Cardiac muscle cell (in vitro differentiated cells and primary cell): ENCODE data around the gene MCM10. TPM values are rescaled to one million over a fixed set of nuclear protein-coding genes. Genes with fewer than 3 reads are reported as not detected.

Source experiments
- DNase-seq, 2 donors: peaks; one replicate each; pipeline versions ENCODE4 v3.0.0 to v3.0.0-alpha.2; 2010 to 2017; ENCODE audit warnings: low read depth in 1 of 2, low spot score in 1 of 2
- H3K27ac ChIP-seq: fragments of 200-600 bp; sonication (generic); 2 replicates; pipeline ENCODE4 v1.5.1; 2016
- H3K27me3 ChIP-seq: fragments of 200-600 bp; sonication (generic); 2 replicates; pipeline ENCODE4 v1.6.0; 2016; ENCODE audit warnings: control low read depth
- H3K36me3 ChIP-seq: fragments of 200-600 bp; sonication (generic); 2 replicates; pipeline ENCODE4 v1.5.1; 2016; ENCODE audit warnings: control low read depth
- H3K4me1 ChIP-seq: fragments of 200-600 bp; sonication (generic); 2 replicates; pipeline ENCODE4 v1.8.1; 2017; ENCODE audit warnings: low read depth, mild to moderate bottlenecking, mixed run types
- H3K4me3 ChIP-seq: fragments of 200-600 bp; sonication (generic); 2 replicates; pipeline ENCODE4 v1.5.1; 2016; ENCODE audit warnings: mild to moderate bottlenecking
- H3K9me3 ChIP-seq: fragments of 200-600 bp; sonication (generic); 2 replicates; pipeline ENCODE4 v1.5.1; 2017; ENCODE audit warnings: low read depth, mild to moderate bottlenecking, control low read depth
- CTCF ChIP-seq: IDR thresholded peaks from 2 replicates; pipeline ENCODE4 v1.5.1; 2012; ENCODE audit warnings: low read depth, mild to moderate bottlenecking, low read length
- polyA plus RNA-seq: library from polyadenylated mRNA; unstranded; fragments of >200 nt; fragmentation: Nextera tagmentation; extraction: Ambion mirVana; gene quantifications from 2 replicates; pipeline ENCODE4 v1.2.1, GENCODE V29; 2016
- total RNA-seq: library from RNA; depleted of rRNA; stranded (reverse); fragments of >200 nt; gene quantifications from 2 replicates; pipeline ENCODE4 v1.2.3, GENCODE V29; 2016

The MCM10 gene
- total and polyA plus RNA-seq, 2 experiments from 2014 or later, result 3.9 to 10.0 TPM

DNA sequence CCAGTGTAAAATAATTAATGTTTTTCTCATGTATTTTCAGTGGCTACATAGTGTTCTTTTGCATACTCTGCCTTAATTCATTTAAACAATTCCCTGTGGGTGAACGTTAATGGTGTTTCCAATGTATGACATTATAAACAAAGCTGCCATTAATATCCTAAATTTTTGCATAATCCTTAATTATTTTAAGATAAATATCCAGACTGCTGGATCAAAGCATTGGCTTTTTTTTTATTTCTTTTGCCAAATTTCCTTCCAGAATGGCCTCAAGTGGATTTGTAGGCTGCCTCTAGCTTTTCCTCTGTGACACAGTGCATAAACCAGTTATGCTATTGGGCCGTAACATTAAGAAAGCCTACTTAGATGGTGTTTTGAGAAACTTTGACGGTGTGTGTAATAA, 29.5 kb downstream of the MCM10 start:
- Histone ChIP-seq H3K27ac (no peak overlapping the region), H3K4me1 (no peaks in the 10 kb centered on the region), H3K27me3 (no peaks in the 10 kb centered on the region), H3K4me3 (no peak overlapping the region), H3K36me3 (peaks cover 4% of the 10 kb centered on the region), H3K9me3 (no peaks in the 10 kb centered on the region)
- no peak for DNase-seq
- no peak for TF ChIP-seq CTCF

DNA sequence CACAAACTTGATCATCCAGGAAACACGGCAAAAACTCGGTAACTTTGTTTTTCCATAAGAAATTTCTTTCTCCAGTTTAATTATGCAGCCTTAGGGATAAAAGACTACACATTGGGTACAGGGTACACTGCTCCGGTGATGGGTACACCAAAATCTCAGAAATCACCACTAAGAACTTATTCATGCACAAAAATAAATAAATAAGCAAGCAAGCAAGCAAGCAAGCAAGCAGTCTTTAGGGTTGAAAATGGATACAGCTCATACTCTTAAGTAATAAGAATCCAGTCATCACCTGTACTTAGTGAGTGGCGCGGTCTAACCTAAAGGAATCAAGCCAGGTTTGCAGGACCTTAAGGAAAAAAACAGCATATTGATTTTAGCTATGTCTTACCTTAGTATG, 30.0 kb downstream of the MCM10 start:
- H3K4me1 ChIP-seq, result no peaks in the 10 kb centered on the region
- H3K27ac ChIP-seq, result no peak overlapping the region
- no peaks in the 10 kb centered on the region for H3K36me3 ChIP-seq
- no peak for TF ChIP-seq CTCF
- no peaks in the 10 kb centered on the region for H3K9me3 ChIP-seq
- H3K27me3 ChIP-seq, result no peaks in the 10 kb centered on the region
- H3K4me3 ChIP-seq, result no peak overlapping the region
- no peak for DNase-seq

GRCh38 chr10:13193637-13194036, 32.3 kb downstream of the MCM10 start:
- no peak for TF ChIP-seq CTCF
- H3K36me3 ChIP-seq, result no peaks in the 10 kb centered on the region
- no peak overlapping the region for H3K4me3 ChIP-seq
- H3K27ac ChIP-seq, result no peak overlapping the region
- no peaks in the 10 kb centered on the region for H3K9me3 ChIP-seq
- no peaks in the 10 kb centered on the region for H3K4me1 ChIP-seq
- H3K27me3 ChIP-seq, result no peaks in the 10 kb centered on the region
- DNase-seq, result peak in 1 of 2 donors; percentile 71

DNA sequence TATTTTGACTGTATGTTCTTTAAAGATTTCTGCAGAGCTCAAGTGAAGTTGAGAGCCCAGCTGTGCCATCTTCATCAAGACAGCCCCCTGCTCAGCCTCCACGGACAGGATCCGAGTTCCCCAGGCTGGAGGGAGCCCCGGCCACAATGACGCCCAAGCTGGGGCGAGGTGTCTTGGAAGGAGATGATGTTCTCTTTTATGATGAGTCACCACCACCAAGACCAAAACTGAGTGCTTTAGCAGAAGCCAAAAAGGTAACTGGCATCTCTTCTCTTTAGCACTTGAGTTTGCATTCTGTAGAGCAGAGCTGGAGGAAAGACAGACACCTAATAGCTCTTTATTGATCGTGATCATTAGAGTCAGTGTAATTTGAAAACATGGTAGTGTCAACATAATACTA, 33.7 kb downstream of the MCM10 start:
- no peak for TF ChIP-seq CTCF
- Histone ChIP-seq H3K27me3 (no peaks in the 10 kb centered on the region), H3K4me3 (no peak overlapping the region), H3K36me3 (no peaks in the 10 kb centered on the region), H3K27ac (no peak overlapping the region), H3K9me3 (no peaks in the 10 kb centered on the region), H3K4me1 (no peaks in the 10 kb centered on the region)
- no peak for DNase-seq

GRCh38 chr10:13201132-13201531, 39.8 kb downstream of the MCM10 start:
- Histone ChIP-seq H3K4me3 (no peak overlapping the region), H3K9me3 (no peaks in the 10 kb centered on the region), H3K27me3 (no peaks in the 10 kb centered on the region), H3K4me1 (no peaks in the 10 kb centered on the region), H3K36me3 (no peaks in the 10 kb centered on the region), H3K27ac (no peak overlapping the region)
- no peak for DNase-seq
- TF ChIP-seq CTCF, result no peak

DNA sequence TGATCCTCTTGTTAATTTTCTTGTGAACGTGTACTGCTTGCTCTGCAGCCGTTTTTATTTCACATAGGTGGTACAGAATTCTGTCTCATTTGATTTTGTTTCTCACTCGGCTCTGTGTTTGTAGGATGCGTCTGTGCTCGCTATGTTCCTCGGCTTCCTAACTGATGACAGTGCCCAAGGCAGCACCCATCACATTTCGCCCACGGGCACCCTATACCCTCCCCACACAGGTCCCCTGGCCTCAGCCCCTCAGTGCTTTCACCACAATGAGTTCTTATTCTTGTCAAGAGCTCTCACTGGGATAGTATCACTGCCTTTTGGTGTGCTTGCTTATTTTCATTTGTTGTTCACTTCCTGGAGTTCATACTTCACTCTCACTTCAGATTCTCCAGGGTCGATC, 44.7 kb downstream of the MCM10 start:
- H3K9me3 ChIP-seq, result no peaks in the 10 kb centered on the region
- no peak for DNase-seq
- no peaks in the 10 kb centered on the region for H3K4me1 ChIP-seq
- H3K27me3 ChIP-seq, result no peaks in the 10 kb centered on the region
- no peak overlapping the region for H3K27ac ChIP-seq
- no peaks in the 10 kb centered on the region for H3K36me3 ChIP-seq
- H3K4me3 ChIP-seq, result no peak overlapping the region
- TF ChIP-seq CTCF, result no peak
